HCT116 (cell line): ENCODE data around the gene SUSD4. TPM values are rescaled to one million over a fixed set of nuclear protein-coding genes. Genes with fewer than 3 reads are reported as not detected.

Experiments
- ATAC-seq: fragments of 200-7000 bp; cut with Tn5 transposase; 2 replicates; pipeline ENCODE4 v1.9.1; 2020; ENCODE audit warnings: mild to moderate bottlenecking, moderate library complexity
- BruUV-seq: library from RNA; stranded (reverse); fragments of 400-500 nt; replicated peaks from 2 replicates; lab custom pipeline; 2021; lab: Mats Ljungman, UMichigan
- CTCF ChIA-PET: fragments of 300-600 bp; sonication (Branson Sonifier 250); formaldehyde crosslinking; loops from one replicate; lab custom pipeline; 2021; ENCODE audit warnings: antibody characterized with exemption; lab: Charles Lee
- POLR2A ChIA-PET: fragments of 300-600, 350-600 bp; sonication (Branson Sonifier 250); formaldehyde crosslinking; loops from one replicate; lab custom pipeline; 2021; ENCODE audit warnings: antibody characterized with exemption; lab: Charles Lee
- RAD21 ChIA-PET, 2 experiments: fragments of 300-600 bp; sonication (Branson Sonifier 250); formaldehyde crosslinking; loops; one replicate each; lab custom pipeline; 2023; ENCODE audit warnings: low total read pairs in 2 of 2; ENCODE audit not compliant: uncharacterized antibody in 2 of 2, unreplicated experiment in 2 of 2, low non-redundant PET in 1 of 2; lab: Charles Lee
- DNase-seq: peaks from one replicate; pipeline ENCODE4 v3.0.0-alpha.2; 2010; ENCODE audit warnings: low read depth, low spot score
- H2AFZ ChIP-seq: fragments of 200-600 bp; shearing (Covaris generic), sonication (generic); 2 replicates; pipeline ENCODE4 v1.6.1; 2017; ENCODE audit warnings: low read depth, mixed run types, mixed read lengths, antibody characterized with exemption, low read length; ENCODE audit not compliant: poor library complexity, severe bottlenecking
- H3K27ac ChIP-seq: 2 replicates; pipeline ENCODE4 v1.5.1; 2012; ENCODE audit warnings: low read depth, low read length
- H3K27me3 ChIP-seq: fragments of 200-600 bp; sonication (generic); 2 replicates; pipeline ENCODE4 v1.6.1; 2016; ENCODE audit warnings: mixed run types, low read length, mixed read lengths; ENCODE audit not compliant: insufficient read depth
- H3K36me3 ChIP-seq, 2 experiments: fragments of 200-500 bp in 1 of 2; fragments of 200-600 bp in 1 of 2; sonication (Bioruptor generic) in 1 of 2; sonication (generic) in 1 of 2; 2 replicates each; pipeline versions ENCODE4 v1.5.1 to v1.6.1; 2014 to 2016; ENCODE audit warnings: low read length in 2 of 2, inconsistent platforms in 1 of 2, mixed read lengths in 1 of 2, mixed run types in 1 of 2; ENCODE audit not compliant: insufficient read depth in 2 of 2, control insufficient read depth in 1 of 2
- H3K4me1 ChIP-seq, 2 experiments: fragments of 200-600 bp in 1 of 2; sonication (generic) in 1 of 2; 2 replicates each; pipeline versions ENCODE4 v1.5.1 to v1.6.1; 2012 to 2017; ENCODE audit warnings: low read length in 2 of 2, inconsistent platforms in 1 of 2, mild to moderate bottlenecking in 1 of 2, mixed read lengths in 1 of 2, mixed run types in 1 of 2, moderate library complexity in 1 of 2; ENCODE audit not compliant: insufficient read depth in 2 of 2, control insufficient read depth in 1 of 2
- H3K4me2 ChIP-seq: fragments of 200-600 bp; sonication (generic); 2 replicates; pipeline ENCODE4 v1.6.1; 2017; ENCODE audit warnings: mixed run types, low read length, mixed read lengths
- H3K4me3 ChIP-seq, 2 experiments: fragments of 200-600 bp in 1 of 2; sonication (generic) in 1 of 2; replicated peaks in 1 of 2; 2 replicates each; pipeline ENCODE4 v1.5.1; 2011 to 2016; ENCODE audit warnings: low read length in 2 of 2, control low read depth in 1 of 2, low read depth in 1 of 2, mild to moderate bottlenecking in 1 of 2, mixed read lengths in 1 of 2, mixed run types in 1 of 2
- H3K79me2 ChIP-seq: fragments of 200-600 bp; sonication (generic); 2 replicates; pipeline ENCODE4 v1.6.1; 2017; ENCODE audit warnings: mild to moderate bottlenecking, mixed run types, low read length, moderate library complexity, mixed read lengths; ENCODE audit not compliant: insufficient read depth
- H3K9ac ChIP-seq: fragments of 200-600 bp; sonication (generic); 2 replicates; pipeline ENCODE4 v1.6.1; 2016; ENCODE audit warnings: low read length, mixed read lengths
- H3K9me2 ChIP-seq: fragments of 200-600 bp; sonication (generic), shearing (Covaris generic); 2 replicates; pipeline ENCODE4 v1.6.1; 2017; ENCODE audit warnings: mixed run types, mild to moderate bottlenecking, moderate library complexity; ENCODE audit not compliant: insufficient read depth
- H3K9me3 ChIP-seq, 2 experiments: fragments of 200-500 bp in 1 of 2; fragments of 200-600 bp in 1 of 2; sonication (Bioruptor generic) in 1 of 2; sonication (generic) in 1 of 2; 2 replicates each; pipeline ENCODE4 v1.6.1; 2014 to 2017; ENCODE audit warnings: low read length in 2 of 2, mixed read lengths in 2 of 2, inconsistent platforms in 1 of 2, low read depth in 1 of 2, mild to moderate bottlenecking in 1 of 2, mixed run types in 1 of 2, moderate library complexity in 1 of 2; ENCODE audit not compliant: control insufficient read depth in 1 of 2, insufficient read depth in 1 of 2
- H4K20me1 ChIP-seq: fragments of 200-600 bp; sonication (generic), shearing (Covaris generic); 2 replicates; pipeline ENCODE4 v1.6.1; 2017; ENCODE audit warnings: mixed run types, mild to moderate bottlenecking, moderate library complexity; ENCODE audit not compliant: insufficient read depth
- CBX3 ChIP-seq: IDR thresholded peaks from 2 replicates; pipeline ENCODE4 v1.6.1; 2012; ENCODE audit warnings: low read depth
- CEBPB ChIP-seq: IDR thresholded peaks from 2 replicates; pipeline ENCODE4 v1.6.1; 2012; ENCODE audit warnings: low read depth
- ELF1 ChIP-seq: IDR thresholded peaks from 2 replicates; pipeline ENCODE4 v1.6.1; 2012; ENCODE audit warnings: low read depth, borderline replicate concordance
- EZH2 ChIP-seq: fragments of 200-600 bp; sonication (generic); IDR thresholded peaks from 2 replicates; pipeline ENCODE4 v1.6.1; 2017; ENCODE audit warnings: antibody characterized with exemption, mixed run types
- EZH2phosphoT487 ChIP-seq: fragments of 200-600 bp; IDR thresholded peaks from 2 replicates; pipeline ENCODE4 v1.6.1; 2018; ENCODE audit warnings: antibody characterized with exemption, borderline replicate concordance
- POLR2A ChIP-seq: IDR thresholded peaks from 2 replicates; pipeline ENCODE4 v1.7.0; 2011; ENCODE audit warnings: borderline replicate concordance; ENCODE audit not compliant: insufficient read depth, insufficient read length; ENCODE audit errors: extremely low read depth
- POLR2AphosphoS5 ChIP-seq: IDR thresholded peaks from 2 replicates; pipeline ENCODE4 v1.6.1; 2011; ENCODE audit warnings: mild to moderate bottlenecking, low read depth, low read length, moderate library complexity
- RAD21 ChIP-seq: IDR thresholded peaks from 2 replicates; pipeline ENCODE4 v1.6.1; 2012; ENCODE audit warnings: low read depth, mild to moderate bottlenecking
- SIN3A ChIP-seq: IDR thresholded peaks from 2 replicates; pipeline ENCODE4 v1.6.1; 2012; ENCODE audit warnings: low read depth
- SP1 ChIP-seq: IDR thresholded peaks from 2 replicates; pipeline ENCODE4 v1.6.1; 2012; ENCODE audit warnings: low read depth
- SRF ChIP-seq: IDR thresholded peaks from 2 replicates; pipeline ENCODE4 v1.6.1; 2012; ENCODE audit warnings: low read depth
- TCF7L2 ChIP-seq: IDR thresholded peaks from 2 replicates; pipeline ENCODE4 v1.7.0; 2011; ENCODE audit warnings: borderline replicate concordance, inconsistent platforms; ENCODE audit not compliant: insufficient read depth, insufficient read length; ENCODE audit errors: extremely low read depth
- YY1 ChIP-seq: IDR thresholded peaks from 2 replicates; pipeline ENCODE4 v1.6.1; 2011; ENCODE audit warnings: low read length, low read depth, moderate library complexity, mild to moderate bottlenecking; ENCODE audit not compliant: insufficient replicate concordance; ENCODE audit errors: extremely low read depth
- ZNF274 ChIP-seq: fragments of 200-500 bp; sonication (Bioruptor generic); IDR thresholded peaks from 2 replicates; pipeline ENCODE4 v1.6.1; 2014; ENCODE audit warnings: mild to moderate bottlenecking, low read depth, low read length, inconsistent platforms
- intact Hi-C: fragments of 100-400 bp; cut with micrococcal nuclease; formaldehyde crosslinking; loops from 2 replicates; pipeline ENCODE4 v1.10.0; 2022
- total RNA-seq: library from RNA; stranded (reverse); gene quantifications from one replicate; pipeline ENCODE4 v1.2.1, GENCODE V29; 2021; ENCODE audit not compliant: unreplicated experiment
- TF ChIP-seq, protein P1 (sequence below): IDR thresholded peaks from 2 replicates; pipeline ENCODE4 v1.6.1; 2012
- TF ChIP-seq, protein P2 (sequence below): IDR thresholded peaks from 2 replicates; pipeline ENCODE4 v1.6.1; 2012
- TF ChIP-seq, protein P3 (sequence below): IDR thresholded peaks from 2 replicates; pipeline ENCODE4 v1.6.1; 2011; ENCODE audit warnings: mild to moderate bottlenecking, low read length, moderate library complexity; ENCODE audit not compliant: insufficient replicate concordance; ENCODE audit errors: extremely low read depth

SUSD4 gene
- total RNA-seq, 1 experiment from 2014 or later, result 0.59 TPM

- no TSS peak for BruUV-seq
- Histone ChIP-seq H3K9ac (no peak overlapping the region), H3K79me2 (no peaks in the 10 kb centered on the region), H3K4me3 (no peak overlapping the region), H3K4me1 (peaks cover 0 to 7% of the 10 kb centered on the region in 2 experiments; a peak in 1 of 4 replicates), H3K27ac (no peak overlapping the region), H2AFZ (no peak overlapping the region), H3K9me2 (no peaks in the 10 kb centered on the region), H3K36me3 (no peaks in the 10 kb centered on the region), H4K20me1 (no peaks in the 10 kb centered on the region), H3K4me2 (no peak overlapping the region), H3K9me3 (no peaks in the 10 kb centered on the region), H3K27me3 (no peaks in the 10 kb centered on the region)
- TF ChIP-seq TCF7L2 (no peak), CEBPB (no peak), RAD21 (no peak)
- TF ChIP-seq, protein P1, sequence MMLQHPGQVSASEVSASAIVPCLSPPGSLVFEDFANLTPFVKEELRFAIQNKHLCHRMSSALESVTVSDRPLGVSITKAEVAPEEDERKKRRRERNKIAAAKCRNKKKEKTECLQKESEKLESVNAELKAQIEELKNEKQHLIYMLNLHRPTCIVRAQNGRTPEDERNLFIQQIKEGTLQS, result no peak
- CTCF ChIA-PET, result no interaction called here
- no peak for ATAC-seq
- RAD21 ChIA-PET, result no interaction called here
- intact Hi-C loops, result no loop called here
- no peak for DNase-seq
- POLR2A ChIA-PET, result no interaction called here
Observed at GRCh38 chr1:223242382-223242955, 121.5 kb downstream of the SUSD4 start.

- H3K9me3 ChIP-seq, result no peaks in the 10 kb centered on the region
- TF ChIP-seq CEBPB, result no peak
- TF ChIP-seq TCF7L2, result no peak
- no peak for TF ChIP-seq SP1
- no peak for TF ChIP-seq ZNF274
- TF ChIP-seq CBX3, result no peak
- TF ChIP-seq YY1, result no peak
- TF ChIP-seq ELF1, result no peak
- no peak for TF ChIP-seq POLR2A
- TF ChIP-seq, protein P2, sequence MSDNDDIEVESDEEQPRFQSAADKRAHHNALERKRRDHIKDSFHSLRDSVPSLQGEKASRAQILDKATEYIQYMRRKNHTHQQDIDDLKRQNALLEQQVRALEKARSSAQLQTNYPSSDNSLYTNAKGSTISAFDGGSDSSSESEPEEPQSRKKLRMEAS, result no peak
- no peak for TF ChIP-seq EZH2phosphoT487
- no peak for TF ChIP-seq SRF
- no peak for TF ChIP-seq POLR2AphosphoS5
- TF ChIP-seq EZH2, result no peak
- no peak for TF ChIP-seq RAD21
- TF ChIP-seq, protein P3, sequence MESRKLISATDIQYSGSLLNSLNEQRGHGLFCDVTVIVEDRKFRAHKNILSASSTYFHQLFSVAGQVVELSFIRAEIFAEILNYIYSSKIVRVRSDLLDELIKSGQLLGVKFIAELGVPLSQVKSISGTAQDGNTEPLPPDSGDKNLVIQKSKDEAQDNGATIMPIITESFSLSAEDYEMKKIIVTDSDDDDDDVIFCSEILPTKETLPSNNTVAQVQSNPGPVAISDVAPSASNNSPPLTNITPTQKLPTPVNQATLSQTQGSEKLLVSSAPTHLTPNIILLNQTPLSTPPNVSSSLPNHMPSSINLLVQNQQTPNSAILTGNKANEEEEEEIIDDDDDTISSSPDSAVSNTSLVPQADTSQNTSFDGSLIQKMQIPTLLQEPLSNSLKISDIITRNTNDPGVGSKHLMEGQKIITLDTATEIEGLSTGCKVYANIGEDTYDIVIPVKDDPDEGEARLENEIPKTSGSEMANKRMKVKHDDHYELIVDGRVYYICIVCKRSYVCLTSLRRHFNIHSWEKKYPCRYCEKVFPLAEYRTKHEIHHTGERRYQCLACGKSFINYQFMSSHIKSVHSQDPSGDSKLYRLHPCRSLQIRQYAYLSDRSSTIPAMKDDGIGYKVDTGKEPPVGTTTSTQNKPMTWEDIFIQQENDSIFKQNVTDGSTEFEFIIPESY, result no peak
- no peak for TF ChIP-seq SIN3A
- H3K9me2 ChIP-seq, result no peaks in the 10 kb centered on the region
- intact Hi-C loops, result no loop called here
- no peak overlapping the region for H3K4me2 ChIP-seq
- DNase-seq (no peak), ATAC-seq (no peak)
- POLR2A ChIA-PET, result no interaction called here
- H3K4me3 ChIP-seq, result no peak overlapping the region
- no TSS peak for BruUV-seq
- H3K9ac ChIP-seq, result no peak overlapping the region
- H3K4me1 ChIP-seq, result peaks cover 0 to 7% of the 10 kb centered on the region in 2 experiments; a peak in 1 of 4 replicates
- RAD21 ChIA-PET, result no interaction called here
- H2AFZ ChIP-seq, result no peak overlapping the region
- no peaks in the 10 kb centered on the region for H4K20me1 ChIP-seq
- H3K36me3 ChIP-seq, result no peaks in the 10 kb centered on the region
- H3K27me3 ChIP-seq, result no peaks in the 10 kb centered on the region
- H3K79me2 ChIP-seq, result no peaks in the 10 kb centered on the region
- H3K27ac ChIP-seq, result no peak overlapping the region
- CTCF ChIA-PET, result no interaction called here
Observed at GRCh38 chr1:223240122-223240521, 123.9 kb downstream of the SUSD4 start.
